Spleen (tissue), 7 donors: Measurements from ENCODE around the gene DUOXA1.

ENCODE experiments used
- CTCF ChIP-seq, 11 experiments: fragments of 200-600 bp in 7 of 11; fragments of 450-650 bp in 4 of 11; sonication (generic) in 4 of 11; IDR thresholded peaks in 8 of 11; conservative IDR thresholded peaks in 3 of 11; 1 replicate in 7 of 11; 2 replicates in 4 of 11; pipeline versions ENCODE4 v1.4.0 to v1.8.0; 2016 to 2021; ENCODE audit warnings: antibody characterized with exemption in 11 of 11, inconsistent platforms in 4 of 11, mild to moderate bottlenecking in 1 of 11
- POLR2A ChIP-seq, 3 donors: fragments of 450-650 bp; IDR thresholded peaks; one replicate each; pipeline ENCODE4 v1.5.1; 2017; ENCODE audit warnings: antibody characterized with exemption in 3 of 3, mild to moderate bottlenecking in 1 of 3
- donor health status: DM: no; HTN: no; CAD: no; lungs with moderate emphysema.
- donor health status: DM: no; HTN: no; CAD: no.
- donor health status: DM: no; HTN: no; CAD: no.

- TF ChIP-seq CTCF (IDR thresholded peaks at IDR 0.05 in 8 of 11, conservative IDR thresholded peaks at IDR 0.05 in 3 of 11) (no peak), POLR2A (IDR thresholded peaks at IDR 0.05) (no peak)
Measured at GRCh38 chr15:45099549-45100165, 30.0 kb downstream of the DUOXA1 start.
